GM19099 (cell line): Measurements from ENCODE around the gene CCDC27.
A peak's percentile ranks its signal among the peaks of the same experiment; 100 is the strongest.

Source experiments
- POLR2A ChIP-seq: IDR thresholded peaks from 3 replicates; pipeline ENCODE4 v1.6.1; 2011; ENCODE audit warnings: low read depth; ENCODE audit not compliant: insufficient read length; ENCODE audit errors: extremely low read depth

Gene CCDC27

GRCh38 chr1:3785045-3785444 lies 32.8 kb downstream of the CCDC27 start:
- TF ChIP-seq POLR2A, result no peak

- no peak for TF ChIP-seq POLR2A
These were observed 33.4 kb downstream of the CCDC27 start for GRCh38 chr1:3785456-3786157.

- no peak for TF ChIP-seq POLR2A
These were observed 34.5 kb downstream of the CCDC27 start for GRCh38 chr1:3786468-3787348.

GRCh38 chr1:3787349-3787715 lies 35.1 kb downstream of the CCDC27 start:
- no peak for TF ChIP-seq POLR2A

GRCh38 chr1:3787745-3788605 lies 35.7 kb downstream of the CCDC27 start:
- TF ChIP-seq POLR2A, result no peak

- no peak for TF ChIP-seq POLR2A
These were observed 36.6 kb downstream of the CCDC27 start for GRCh38 chr1:3788756-3789420.

- no peak for TF ChIP-seq POLR2A
These were observed 37.4 kb downstream of the CCDC27 start for GRCh38 chr1:3789421-3790300.

- TF ChIP-seq POLR2A, result no peak
These were observed 38.3 kb downstream of the CCDC27 start for GRCh38 chr1:3790500-3790923.

- no peak for TF ChIP-seq POLR2A
These were observed 38.7 kb downstream of the CCDC27 start for GRCh38 chr1:3790952-3791351.

GRCh38 chr1:3795453-3796214 lies 43.4 kb downstream of the CCDC27 start:
- no peak for TF ChIP-seq POLR2A

- TF ChIP-seq POLR2A, result peak; percentile 89
These were observed 44.2 kb downstream of the CCDC27 start, which contains the start of gene LRRC47 for GRCh38 chr1:3796215-3797061. TSS of gene LRRC47 (minus strand) at chr1:3796498. CDS start at chr1:3796476, 22 bp downstream.

GRCh38 chr1:3799976-3800685 lies 47.9 kb downstream of the CCDC27 start:
- no peak for TF ChIP-seq POLR2A
